ENCODE data around the gene TRIP13.
"Not testable (repeated sequence)": the region's sequence is repeated elsewhere in the genome, so short reads cannot be mapped to it uniquely, and the experiment has no call there.

The TRIP13 gene

DNA sequence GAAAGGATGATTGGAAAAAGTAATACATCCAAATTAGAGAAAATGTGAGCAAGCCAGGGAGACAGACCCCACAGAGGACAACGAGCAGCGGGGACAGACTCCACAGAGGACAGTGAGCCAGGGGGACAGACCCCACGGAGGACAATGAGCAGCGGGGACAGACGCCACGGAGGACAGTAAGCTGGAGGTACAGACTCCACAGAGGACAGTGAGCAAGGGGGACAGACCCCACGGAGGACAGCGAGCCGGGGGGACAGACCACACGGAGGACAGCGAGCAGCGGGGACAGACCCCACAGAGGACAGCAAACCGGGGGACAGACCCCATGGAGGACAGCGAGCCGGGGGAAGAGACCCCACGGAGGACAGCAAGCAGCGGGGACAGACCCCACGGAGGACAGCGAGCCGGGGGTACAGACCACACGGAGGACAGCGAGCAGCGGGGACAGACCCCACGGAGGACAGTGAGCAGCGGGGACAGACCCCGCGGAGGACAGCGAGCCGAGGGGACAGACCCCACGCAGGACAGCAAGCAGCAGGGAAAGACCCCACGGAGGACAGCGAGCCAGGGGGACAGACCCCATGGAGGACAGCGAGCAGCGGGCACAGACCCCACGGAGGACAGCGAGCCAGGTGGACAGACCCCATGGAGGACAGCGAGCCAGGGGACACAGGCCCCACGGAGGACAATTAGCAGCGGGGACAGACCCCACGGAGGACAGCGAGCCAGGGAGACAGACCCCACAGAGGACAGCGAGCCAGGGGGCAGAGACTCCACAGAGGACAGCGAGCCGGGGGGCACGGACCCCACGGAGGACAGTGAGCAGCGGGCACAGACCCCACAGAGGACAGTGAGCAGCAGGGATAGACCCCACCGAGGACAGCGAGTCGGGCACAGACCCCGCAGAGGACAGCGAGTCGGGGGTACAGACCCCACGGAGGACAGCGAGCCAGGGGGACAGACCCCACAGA is 40.0 kb upstream of the TRIP13 start:
- TF ChIP-seq, protein P1, sequence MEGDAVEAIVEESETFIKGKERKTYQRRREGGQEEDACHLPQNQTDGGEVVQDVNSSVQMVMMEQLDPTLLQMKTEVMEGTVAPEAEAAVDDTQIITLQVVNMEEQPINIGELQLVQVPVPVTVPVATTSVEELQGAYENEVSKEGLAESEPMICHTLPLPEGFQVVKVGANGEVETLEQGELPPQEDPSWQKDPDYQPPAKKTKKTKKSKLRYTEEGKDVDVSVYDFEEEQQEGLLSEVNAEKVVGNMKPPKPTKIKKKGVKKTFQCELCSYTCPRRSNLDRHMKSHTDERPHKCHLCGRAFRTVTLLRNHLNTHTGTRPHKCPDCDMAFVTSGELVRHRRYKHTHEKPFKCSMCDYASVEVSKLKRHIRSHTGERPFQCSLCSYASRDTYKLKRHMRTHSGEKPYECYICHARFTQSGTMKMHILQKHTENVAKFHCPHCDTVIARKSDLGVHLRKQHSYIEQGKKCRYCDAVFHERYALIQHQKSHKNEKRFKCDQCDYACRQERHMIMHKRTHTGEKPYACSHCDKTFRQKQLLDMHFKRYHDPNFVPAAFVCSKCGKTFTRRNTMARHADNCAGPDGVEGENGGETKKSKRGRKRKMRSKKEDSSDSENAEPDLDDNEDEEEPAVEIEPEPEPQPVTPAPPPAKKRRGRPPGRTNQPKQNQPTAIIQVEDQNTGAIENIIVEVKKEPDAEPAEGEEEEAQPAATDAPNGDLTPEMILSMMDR (IDR thresholded peaks at IDR 0.05; ENCODE audit: unreplicated experiment in 3 of 3) = no peak
- Mint-ChIP-seq H3K27ac (no peak overlapping the region), H3K4me3 (no peak overlapping the region), H3K9me3 (no peaks in the 10 kb centered on the region), H3K4me1 (no peaks in the 10 kb centered on the region), H3K27me3 (ENCODE audit: low read depth) (peaks cover 17% of the 10 kb centered on the region), H3K36me3 (ENCODE audit: low read depth) (no peaks in the 10 kb centered on the region)

DNA sequence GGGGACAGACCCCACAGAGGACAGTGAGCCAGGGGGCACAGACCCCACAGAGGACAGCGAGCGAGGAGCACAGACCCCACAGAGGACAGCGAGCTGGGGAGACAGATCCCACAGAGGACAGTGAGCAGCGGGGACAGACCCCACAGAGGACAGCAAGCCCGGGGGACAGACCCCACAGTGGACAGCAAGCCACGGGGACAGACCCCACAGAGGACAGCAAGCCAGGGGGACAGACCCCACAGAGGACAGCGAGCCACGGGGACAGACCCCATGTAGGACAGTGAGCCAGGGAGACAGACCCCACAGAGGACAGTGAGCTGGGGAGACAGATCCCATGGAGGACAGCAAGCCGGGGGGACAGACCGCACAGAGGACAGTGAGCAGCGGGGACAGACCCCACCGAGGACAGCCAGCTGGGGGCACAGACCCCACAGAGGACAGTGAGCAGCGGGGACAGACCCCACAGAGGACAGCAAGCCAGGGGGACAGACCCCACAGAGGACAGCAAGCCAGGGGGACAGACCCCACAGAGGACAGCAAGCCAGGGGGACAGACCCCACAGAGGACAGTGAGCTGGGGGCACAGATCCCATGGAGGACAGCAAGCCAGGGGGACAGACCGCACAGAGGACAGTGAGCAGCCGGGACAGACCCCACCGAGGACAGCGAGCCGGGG is 39.1 kb upstream of the TRIP13 start:
- H3K27ac Mint-ChIP-seq; H3K36me3 Mint-ChIP-seq (ENCODE audit: low read depth); H3K4me3 Mint-ChIP-seq; H3K4me1 Mint-ChIP-seq; H3K9me3 Mint-ChIP-seq: not testable (repeated sequence)
- peaks cover 17% of the 10 kb centered on the region for H3K27me3 Mint-ChIP-seq (ENCODE audit: low read depth)

DNA sequence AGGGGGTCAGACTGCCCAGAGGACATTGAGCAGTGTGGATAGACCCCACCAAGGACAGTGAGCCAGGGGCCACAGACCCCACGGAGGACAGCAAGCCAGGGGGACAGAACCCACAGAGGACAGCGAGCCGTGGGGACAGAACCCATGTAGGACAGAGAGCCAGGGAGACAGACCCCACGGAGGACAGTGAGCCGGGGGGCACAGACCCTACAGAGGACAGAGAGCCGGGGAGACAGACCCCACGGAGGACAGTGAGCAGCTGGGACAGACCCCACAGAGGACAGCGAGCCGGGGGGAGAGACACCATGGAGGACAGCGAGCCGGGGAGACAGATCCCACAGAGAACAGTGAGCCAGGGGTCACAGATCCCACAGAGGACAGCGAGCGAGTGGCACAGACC is 38.5 kb upstream of the TRIP13 start:
- Mint-ChIP-seq H3K36me3 (ENCODE audit: low read depth) (no peaks in the 10 kb centered on the region), H3K4me3 (no peak overlapping the region), H3K4me1 (no peaks in the 10 kb centered on the region), H3K27me3 (ENCODE audit: low read depth) (peaks cover 17% of the 10 kb centered on the region), H3K9me3 (no peaks in the 10 kb centered on the region), H3K27ac (no peak overlapping the region)
- TF ChIP-seq, protein P1 (IDR thresholded peaks at IDR 0.05; ENCODE audit: unreplicated experiment in 3 of 3) = no peak

DNA sequence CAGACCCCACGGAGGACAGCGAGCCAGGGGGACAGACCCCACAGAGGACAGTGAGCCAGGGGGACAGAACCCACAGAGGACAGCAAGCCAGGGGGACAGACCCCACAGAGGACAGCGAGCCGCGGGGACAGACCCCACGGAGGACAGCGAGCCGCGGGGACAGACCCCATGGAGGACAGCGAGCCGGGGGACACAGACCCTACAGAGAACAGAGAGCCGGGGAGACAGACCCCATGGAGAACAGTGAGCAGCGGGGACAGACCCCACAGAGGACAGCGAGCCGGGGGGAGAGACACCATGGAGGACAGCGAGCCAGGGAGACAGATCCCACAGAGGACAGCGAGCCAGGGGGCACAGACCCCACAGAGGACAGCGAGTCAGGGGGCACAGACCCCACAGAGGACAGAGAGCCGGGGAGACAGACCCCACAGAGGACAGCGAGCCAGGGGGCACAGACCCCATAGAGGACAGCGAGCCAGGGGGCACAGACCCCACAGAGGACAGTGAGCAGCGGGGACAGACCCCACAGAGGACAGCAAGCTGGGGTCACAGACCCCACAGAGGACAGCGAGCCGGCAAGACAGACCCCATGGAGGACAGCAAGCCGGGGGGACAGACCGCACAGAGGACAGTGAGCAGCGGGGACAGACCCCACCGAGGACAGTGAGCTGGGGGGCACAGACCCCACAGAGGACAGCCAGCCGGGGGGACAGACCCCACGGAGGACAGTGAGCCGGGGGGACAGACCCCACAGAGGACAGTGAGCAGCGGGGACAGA is 37.5 kb upstream of the TRIP13 start:
- H3K27me3 Mint-ChIP-seq (ENCODE audit: low read depth) = peaks cover 17% of the 10 kb centered on the region
- H3K27ac Mint-ChIP-seq = no peak overlapping the region
- no peak overlapping the region for H3K4me3 Mint-ChIP-seq
- TF ChIP-seq, protein P1 (IDR thresholded peaks at IDR 0.05; ENCODE audit: unreplicated experiment in 3 of 3) = no peak
- no peaks in the 10 kb centered on the region for H3K9me3 Mint-ChIP-seq
- no peaks in the 10 kb centered on the region for H3K36me3 Mint-ChIP-seq (ENCODE audit: low read depth)
- no peaks in the 10 kb centered on the region for H3K4me1 Mint-ChIP-seq

DNA sequence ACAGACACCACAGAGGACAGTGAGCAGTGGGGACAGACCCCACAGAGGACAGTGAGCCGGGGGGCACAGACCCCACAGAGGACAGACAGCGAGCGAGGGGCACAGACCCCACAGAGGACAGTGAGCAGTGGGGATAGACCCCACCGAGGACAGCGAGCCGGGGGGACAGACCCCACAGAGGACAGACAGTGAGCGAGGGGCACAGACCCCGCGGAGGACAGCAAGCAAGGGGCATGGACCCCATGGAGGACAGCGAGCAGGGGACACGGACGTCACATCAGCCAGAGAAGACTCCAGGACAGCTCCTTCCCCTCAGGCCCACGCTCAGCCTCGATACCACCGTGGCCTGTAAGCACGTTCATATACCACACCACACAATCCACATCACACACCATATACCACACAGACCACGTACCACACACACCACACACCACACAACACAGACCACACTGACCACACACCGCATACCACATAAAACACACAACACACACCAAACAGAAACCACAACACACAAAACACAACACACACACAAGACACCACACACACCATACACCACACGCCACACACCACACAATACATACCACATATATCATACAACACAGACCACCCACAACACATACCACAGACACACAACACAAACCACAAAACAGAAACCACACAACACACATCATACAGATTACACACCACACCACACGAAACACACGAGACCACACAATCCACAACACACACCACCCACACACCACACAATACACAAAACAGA is 36.7 kb upstream of the TRIP13 start:
- H3K27ac Mint-ChIP-seq = no peak overlapping the region
- TF ChIP-seq, protein P1 (IDR thresholded peaks at IDR 0.05; ENCODE audit: unreplicated experiment in 3 of 3) = no peak
- no peak overlapping the region for H3K4me3 Mint-ChIP-seq
- no peaks in the 10 kb centered on the region for H3K4me1 Mint-ChIP-seq
- no peaks in the 10 kb centered on the region for H3K9me3 Mint-ChIP-seq
- H3K36me3 Mint-ChIP-seq (ENCODE audit: low read depth) = no peaks in the 10 kb centered on the region
- H3K27me3 Mint-ChIP-seq (ENCODE audit: low read depth) = peaks cover 17% of the 10 kb centered on the region
